ENCODE measurements around the gene TRPV6.

Gene TRPV6

GRCh38 chr7:142897691-142898090 is 12.1 kb upstream of the TRPV6 start:
- DNase-seq (ENCODE audit: low spot score in 2 of 2) (no peak), ATAC-seq (ENCODE audit: low read depth) (no peak)
- H3K4me3 Mint-ChIP-seq, result no peak overlapping the region
- no peaks in the 10 kb centered on the region for H3K9me3 Mint-ChIP-seq
- no peak overlapping the region for H3K27ac Mint-ChIP-seq
- no peaks in the 10 kb centered on the region for H3K36me3 Mint-ChIP-seq
- H3K4me1 Mint-ChIP-seq, result peaks cover 3% of the 10 kb centered on the region
- peaks cover 23% of the 10 kb centered on the region for H3K27me3 Mint-ChIP-seq

GRCh38 chr7:142896741-142897379 is 11.3 kb upstream of the TRPV6 start:
- no peak for ATAC-seq (ENCODE audit: low read depth)
- H3K27me3 Mint-ChIP-seq, result peaks cover 24% of the 10 kb centered on the region
- no peak for DNase-seq (ENCODE audit: low spot score in 2 of 2)
- peaks cover 3% of the 10 kb centered on the region for H3K4me1 Mint-ChIP-seq
- no peak overlapping the region for H3K4me3 Mint-ChIP-seq
- no peaks in the 10 kb centered on the region for H3K36me3 Mint-ChIP-seq
- H3K27ac Mint-ChIP-seq, result no peak overlapping the region
- H3K9me3 Mint-ChIP-seq, result no peaks in the 10 kb centered on the region

GRCh38 chr7:142896151-142896550 is 10.6 kb upstream of the TRPV6 start:
- H3K27me3 Mint-ChIP-seq, result peaks cover 28% of the 10 kb centered on the region
- ATAC-seq (ENCODE audit: low read depth) (no peak), DNase-seq (ENCODE audit: low spot score in 2 of 2) (no peak)
- H3K4me1 Mint-ChIP-seq, result peaks cover 3% of the 10 kb centered on the region
- no peaks in the 10 kb centered on the region for H3K9me3 Mint-ChIP-seq
- H3K36me3 Mint-ChIP-seq, result no peaks in the 10 kb centered on the region
- no peak overlapping the region for H3K4me3 Mint-ChIP-seq
- H3K27ac Mint-ChIP-seq, result no peak overlapping the region

GRCh38 chr7:142894985-142895593 is 9.5 kb upstream of the TRPV6 start:
- Mint-ChIP-seq H3K9me3 (no peaks in the 10 kb centered on the region), H3K36me3 (no peaks in the 10 kb centered on the region), H3K4me3 (no peak overlapping the region), H3K27me3 (peaks cover 33% of the 10 kb centered on the region), H3K4me1 (peaks cover 6% of the 10 kb centered on the region), H3K27ac (no peak overlapping the region)
- ATAC-seq (ENCODE audit: low read depth) (no peak), DNase-seq (ENCODE audit: low spot score in 2 of 2) (no peak)

GRCh38 chr7:142894112-142894984 is 8.8 kb upstream of the TRPV6 start:
- DNase-seq (ENCODE audit: low spot score in 2 of 2) (no peak), ATAC-seq (ENCODE audit: low read depth) (no peak)
- Mint-ChIP-seq H3K27ac (no peak overlapping the region), H3K9me3 (no peaks in the 10 kb centered on the region), H3K4me1 (peaks cover 3% of the 10 kb centered on the region), H3K4me3 (no peak overlapping the region), H3K36me3 (no peaks in the 10 kb centered on the region), H3K27me3 (peaks cover 34% of the 10 kb centered on the region)

GRCh38 chr7:142892951-142893350 is 7.4 kb upstream of the TRPV6 start:
- no peak for DNase-seq (ENCODE audit: low spot score in 2 of 2)
- no peaks in the 10 kb centered on the region for H3K36me3 Mint-ChIP-seq
- H3K4me1 Mint-ChIP-seq, result peaks cover 3% of the 10 kb centered on the region
- H3K27me3 Mint-ChIP-seq, result peaks cover 30% of the 10 kb centered on the region
- no peaks in the 10 kb centered on the region for H3K9me3 Mint-ChIP-seq
- no peak overlapping the region for H3K27ac Mint-ChIP-seq
- ATAC-seq (ENCODE audit: low read depth), result no peak
- no peak overlapping the region for H3K4me3 Mint-ChIP-seq

GRCh38 chr7:142891490-142892082 is 6.0 kb upstream of the TRPV6 start:
- no peak overlapping the region for H3K27ac Mint-ChIP-seq
- ATAC-seq (ENCODE audit: low read depth) (no peak), DNase-seq (ENCODE audit: low spot score in 2 of 2) (no peak)
- no peak overlapping the region for H3K4me3 Mint-ChIP-seq
- peaks cover 29% of the 10 kb centered on the region for H3K27me3 Mint-ChIP-seq
- peaks cover 6% of the 10 kb centered on the region for H3K4me1 Mint-ChIP-seq
- no peaks in the 10 kb centered on the region for H3K9me3 Mint-ChIP-seq
- no peaks in the 10 kb centered on the region for H3K36me3 Mint-ChIP-seq

GRCh38 chr7:142890874-142891485 is 5.4 kb upstream of the TRPV6 start:
- Mint-ChIP-seq H3K27me3 (peaks cover 24% of the 10 kb centered on the region), H3K9me3 (no peaks in the 10 kb centered on the region), H3K4me1 (peaks cover 6% of the 10 kb centered on the region), H3K36me3 (no peaks in the 10 kb centered on the region), H3K4me3 (no peak overlapping the region), H3K27ac (no peak overlapping the region)
- ATAC-seq (ENCODE audit: low read depth) (no peak), DNase-seq (ENCODE audit: low spot score in 2 of 2) (no peak)

- Mint-ChIP-seq H3K36me3 (no peaks in the 10 kb centered on the region), H3K9me3 (no peaks in the 10 kb centered on the region), H3K4me1 (peaks cover 6% of the 10 kb centered on the region), H3K27ac (no peak overlapping the region), H3K27me3 (peaks cover 23% of the 10 kb centered on the region), H3K4me3 (no peak overlapping the region)
- ATAC-seq (ENCODE audit: low read depth), result no peak
- no peak for DNase-seq (ENCODE audit: low spot score in 2 of 2)
These were observed 4.3 kb upstream of the TRPV6 start for GRCh38 chr7:142889816-142890215.

GRCh38 chr7:142887282-142888015 is 1.9 kb upstream of the TRPV6 start:
- H3K4me1 Mint-ChIP-seq, result peaks cover 6% of the 10 kb centered on the region
- DNase-seq (ENCODE audit: low spot score in 2 of 2), result no peak
- H3K27me3 Mint-ChIP-seq, result peaks cover 24% of the 10 kb centered on the region
- H3K36me3 Mint-ChIP-seq, result no peaks in the 10 kb centered on the region
- H3K9me3 Mint-ChIP-seq, result no peaks in the 10 kb centered on the region
- no peak overlapping the region for H3K4me3 Mint-ChIP-seq
- no peak overlapping the region for H3K27ac Mint-ChIP-seq
- no peak for ATAC-seq (ENCODE audit: low read depth)

GRCh38 chr7:142886866-142887265 is 1.3 kb upstream of the TRPV6 start:
- Mint-ChIP-seq H3K36me3 (no peaks in the 10 kb centered on the region), H3K27ac (no peak overlapping the region), H3K27me3 (peaks cover 23% of the 10 kb centered on the region), H3K4me1 (peaks cover 6% of the 10 kb centered on the region), H3K4me3 (no peak overlapping the region), H3K9me3 (no peaks in the 10 kb centered on the region)
- ATAC-seq (ENCODE audit: low read depth) (no peak), DNase-seq (ENCODE audit: low spot score in 2 of 2) (no peak)

GRCh38 chr7:142884286-142884640 is 1.3 kb downstream of the TRPV6 start:
- ATAC-seq (ENCODE audit: low read depth) (no peak), DNase-seq (ENCODE audit: low spot score in 2 of 2) (no peak)
- Mint-ChIP-seq H3K9me3 (no peaks in the 10 kb centered on the region), H3K27me3 (peaks cover 15% of the 10 kb centered on the region), H3K4me1 (peaks cover 3% of the 10 kb centered on the region), H3K36me3 (no peaks in the 10 kb centered on the region), H3K4me3 (no peak overlapping the region), H3K27ac (no peak overlapping the region)

GRCh38 chr7:142883571-142884285 is 1.8 kb downstream of the TRPV6 start:
- Mint-ChIP-seq H3K27ac (no peak overlapping the region), H3K36me3 (no peaks in the 10 kb centered on the region), H3K4me3 (no peak overlapping the region), H3K4me1 (peaks cover 3% of the 10 kb centered on the region), H3K9me3 (no peaks in the 10 kb centered on the region), H3K27me3 (peaks cover 15% of the 10 kb centered on the region)
- DNase-seq (ENCODE audit: low spot score in 2 of 2) (no peak), ATAC-seq (ENCODE audit: low read depth) (no peak)
